Mesendoderm (in vitro differentiated cells): ENCODE results near the gene SPEM3.

Source experiments
- DNase-seq: peaks from one replicate; pipeline ENCODE4 v3.0.0; 2013
- H2AK5ac ChIP-seq: 2 replicates; pipeline ENCODE4 v1.6.1; 2013; ENCODE audit warnings: low read length, inconsistent platforms
- H2BK120ac ChIP-seq: 2 replicates; pipeline ENCODE4 v1.6.1; 2013; ENCODE audit warnings: low read depth, mild to moderate bottlenecking, low read length, moderate library complexity, mixed read lengths
- H2BK15ac ChIP-seq: replicated peaks from 2 replicates; pipeline ENCODE4 v1.6.1; 2013; ENCODE audit warnings: low read depth, mild to moderate bottlenecking, moderate library complexity
- H2BK5ac ChIP-seq: 2 replicates; pipeline ENCODE4 v1.6.1; 2013; ENCODE audit warnings: low read length, inconsistent platforms
- H3K18ac ChIP-seq: 2 replicates; pipeline ENCODE4 v1.6.1; 2013; ENCODE audit warnings: mild to moderate bottlenecking, low read length, mixed read lengths
- H3K23ac ChIP-seq: one replicate; pipeline ENCODE4 v1.6.1; 2013; ENCODE audit warnings: low read length
- H3K27ac ChIP-seq: 2 replicates; pipeline ENCODE4 v1.5.1; 2013; ENCODE audit warnings: low read depth, mild to moderate bottlenecking, inconsistent platforms, low read length, moderate library complexity
- H3K27me3 ChIP-seq: 2 replicates; pipeline ENCODE4 v1.6.1; 2013; ENCODE audit warnings: low read length, control low read depth, mild to moderate bottlenecking, inconsistent platforms; ENCODE audit not compliant: insufficient read depth, poor library complexity
- H3K36me3 ChIP-seq: 2 replicates; pipeline ENCODE4 v1.6.1; 2013; ENCODE audit warnings: low read length, inconsistent platforms; ENCODE audit not compliant: control insufficient read depth, insufficient read depth
- H3K4ac ChIP-seq: one replicate; pipeline ENCODE4 v1.6.1; 2013; ENCODE audit warnings: low read depth, mild to moderate bottlenecking, low read length, moderate library complexity
- H3K4me1 ChIP-seq: 2 replicates; pipeline ENCODE4 v1.6.1; 2013; ENCODE audit warnings: low read depth, low read length, inconsistent platforms; ENCODE audit not compliant: control insufficient read depth
- H3K4me2 ChIP-seq: 2 replicates; pipeline ENCODE4 v1.6.1; 2013; ENCODE audit warnings: low read length
- H3K4me3 ChIP-seq: 2 replicates; pipeline ENCODE4 v1.5.1; 2013; ENCODE audit warnings: mild to moderate bottlenecking, low read length
- H3K56ac ChIP-seq: one replicate; pipeline ENCODE4 v1.6.1; 2013; ENCODE audit warnings: low read length
- H3K79me1 ChIP-seq: 2 replicates; pipeline ENCODE4 v1.6.1; 2013; ENCODE audit warnings: low read length, inconsistent platforms
- H3K79me2 ChIP-seq: 2 replicates; pipeline ENCODE4 v1.6.1; 2013; ENCODE audit warnings: mild to moderate bottlenecking, low read length; ENCODE audit not compliant: control insufficient read depth, insufficient read depth
- H3K9ac ChIP-seq: 2 replicates; pipeline ENCODE4 v1.6.1; 2013; ENCODE audit warnings: low read length, inconsistent platforms
- H4K5ac ChIP-seq: one replicate; pipeline ENCODE4 v1.6.1; 2013; ENCODE audit warnings: low read length
- H4K8ac ChIP-seq: one replicate; pipeline ENCODE4 v1.6.1; 2013; ENCODE audit warnings: low read depth, mild to moderate bottlenecking, control low read depth, low read length, moderate library complexity
- WGBS: extraction: QIAGEN DNeasy Blood & Tissue Kit; methylation state at CpG from one replicate; pipeline ENCODE4 v1.1.7; 2013; ENCODE audit warnings: low lambda C conversion rate, missing lambda C conversion rate; ENCODE audit not compliant: insufficient coverage; ENCODE audit errors: extremely low coverage; 5-methylcytosine and 5-hydroxymethylcytosine counted together

SPEM3 gene

DNA sequence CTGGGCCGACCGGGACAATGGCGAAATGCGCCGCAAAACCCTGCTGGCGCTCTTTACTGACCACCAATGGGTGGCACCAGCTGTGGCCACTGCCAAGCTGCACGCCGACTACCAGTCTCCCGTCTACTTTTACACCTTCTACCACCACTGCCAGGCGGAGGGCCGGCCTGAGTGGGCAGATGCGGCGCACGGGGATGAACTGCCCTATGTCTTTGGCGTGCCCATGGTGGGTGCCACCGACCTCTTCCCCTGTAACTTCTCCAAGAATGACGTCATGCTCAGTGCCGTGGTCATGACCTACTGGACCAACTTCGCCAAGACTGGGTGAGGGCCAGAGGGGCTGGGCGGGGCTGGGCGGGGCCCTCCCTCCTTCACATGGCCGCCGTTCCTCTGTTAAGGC is 12.9 kb upstream of the SPEM3 start:
- Histone ChIP-seq H3K79me2 (no peaks in the 10 kb centered on the region), H3K56ac (no peak overlapping the region), H4K8ac (no peak overlapping the region), H3K27ac (no peak overlapping the region), H4K5ac (no peak overlapping the region), H3K4me3 (no peak overlapping the region), H3K9ac (no peak overlapping the region), H2BK5ac (no peak overlapping the region), H3K4me1 (no peaks in the 10 kb centered on the region), H3K23ac (no peak overlapping the region), H2BK15ac (no peak overlapping the region), H3K4me2 (no peak overlapping the region), H3K4ac (no peak overlapping the region), H3K79me1 (no peaks in the 10 kb centered on the region), H3K18ac (no peak overlapping the region), H2BK120ac (no peak overlapping the region), H2AK5ac (no peak overlapping the region), H3K36me3 (no peaks in the 10 kb centered on the region), H3K27me3 (no peaks in the 10 kb centered on the region)
- no CpG with 5 or more reads among the region's 23 CpGs for WGBS
- no peak for DNase-seq

DNA sequence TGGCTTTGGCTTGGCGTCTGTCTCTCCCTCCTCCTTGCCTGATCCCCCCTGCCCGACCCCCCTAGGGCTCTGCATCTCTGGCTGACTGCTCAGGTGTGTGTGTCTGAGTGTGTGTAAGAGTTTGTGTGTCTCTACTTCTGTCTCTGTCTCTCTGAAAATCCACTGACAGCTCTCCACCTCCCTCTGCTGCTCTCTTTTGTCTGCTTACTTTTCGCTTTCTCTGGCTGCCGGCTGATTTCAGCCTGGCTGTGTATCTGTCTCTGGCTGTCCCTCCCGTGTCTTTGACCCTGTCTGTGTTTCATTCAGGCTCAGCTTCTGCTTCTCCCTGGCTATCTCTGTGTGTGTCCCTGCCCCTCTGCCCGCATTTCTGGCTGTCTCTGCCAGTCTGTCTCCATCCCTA is 12.3 kb upstream of the SPEM3 start:
- Histone ChIP-seq H3K23ac (no peak overlapping the region), H3K18ac (no peak overlapping the region), H2AK5ac (no peak overlapping the region), H3K79me2 (no peaks in the 10 kb centered on the region), H3K4ac (no peak overlapping the region), H3K36me3 (no peaks in the 10 kb centered on the region), H3K4me3 (no peak overlapping the region), H2BK120ac (no peak overlapping the region), H3K9ac (no peak overlapping the region), H4K5ac (no peak overlapping the region), H3K27ac (no peak overlapping the region), H3K27me3 (no peaks in the 10 kb centered on the region), H2BK5ac (no peak overlapping the region), H3K79me1 (no peaks in the 10 kb centered on the region), H2BK15ac (no peak overlapping the region), H4K8ac (no peak overlapping the region), H3K4me1 (no peaks in the 10 kb centered on the region), H3K4me2 (no peak overlapping the region), H3K56ac (no peak overlapping the region)
- no CpG with 5 or more reads among the region's 6 CpGs for WGBS
- DNase-seq, result no peak

DNA sequence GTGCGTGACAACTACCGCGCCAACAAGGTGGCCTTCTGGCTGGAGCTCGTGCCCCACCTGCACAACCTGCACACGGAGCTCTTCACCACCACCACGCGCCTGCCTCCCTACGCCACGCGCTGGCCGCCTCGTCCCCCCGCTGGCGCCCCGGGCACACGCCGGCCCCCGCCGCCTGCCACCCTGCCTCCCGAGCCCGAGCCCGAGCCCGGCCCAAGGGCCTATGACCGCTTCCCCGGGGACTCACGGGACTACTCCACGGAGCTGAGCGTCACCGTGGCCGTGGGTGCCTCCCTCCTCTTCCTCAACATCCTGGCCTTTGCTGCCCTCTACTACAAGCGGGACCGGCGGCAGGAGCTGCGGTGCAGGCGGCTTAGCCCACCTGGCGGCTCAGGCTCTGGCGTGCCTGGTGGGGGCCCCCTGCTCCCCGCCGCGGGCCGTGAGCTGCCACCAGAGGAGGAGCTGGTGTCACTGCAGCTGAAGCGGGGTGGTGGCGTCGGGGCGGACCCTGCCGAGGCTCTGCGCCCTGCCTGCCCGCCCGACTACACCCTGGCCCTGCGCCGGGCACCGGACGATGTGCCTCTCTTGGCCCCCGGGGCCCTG is 11.5 kb upstream of the SPEM3 start:
- Histone ChIP-seq H3K79me1 (no peaks in the 10 kb centered on the region), H3K4me2 (no peak overlapping the region), H4K5ac (no peak overlapping the region), H2AK5ac (no peak overlapping the region), H3K56ac (no peak overlapping the region), H4K8ac (no peak overlapping the region), H3K27ac (no peak overlapping the region), H3K9ac (no peak overlapping the region), H2BK120ac (no peak overlapping the region), H3K18ac (no peak overlapping the region), H3K4me1 (no peaks in the 10 kb centered on the region), H2BK15ac (no peak overlapping the region), H2BK5ac (no peak overlapping the region), H3K4me3 (no peak overlapping the region), H3K23ac (no peak overlapping the region), H3K36me3 (no peaks in the 10 kb centered on the region), H3K27me3 (no peaks in the 10 kb centered on the region), H3K4ac (no peak overlapping the region), H3K79me2 (no peaks in the 10 kb centered on the region)
- WGBS, result no CpG with 5 or more reads among the region's 54 CpGs
- no peak for DNase-seq

DNA sequence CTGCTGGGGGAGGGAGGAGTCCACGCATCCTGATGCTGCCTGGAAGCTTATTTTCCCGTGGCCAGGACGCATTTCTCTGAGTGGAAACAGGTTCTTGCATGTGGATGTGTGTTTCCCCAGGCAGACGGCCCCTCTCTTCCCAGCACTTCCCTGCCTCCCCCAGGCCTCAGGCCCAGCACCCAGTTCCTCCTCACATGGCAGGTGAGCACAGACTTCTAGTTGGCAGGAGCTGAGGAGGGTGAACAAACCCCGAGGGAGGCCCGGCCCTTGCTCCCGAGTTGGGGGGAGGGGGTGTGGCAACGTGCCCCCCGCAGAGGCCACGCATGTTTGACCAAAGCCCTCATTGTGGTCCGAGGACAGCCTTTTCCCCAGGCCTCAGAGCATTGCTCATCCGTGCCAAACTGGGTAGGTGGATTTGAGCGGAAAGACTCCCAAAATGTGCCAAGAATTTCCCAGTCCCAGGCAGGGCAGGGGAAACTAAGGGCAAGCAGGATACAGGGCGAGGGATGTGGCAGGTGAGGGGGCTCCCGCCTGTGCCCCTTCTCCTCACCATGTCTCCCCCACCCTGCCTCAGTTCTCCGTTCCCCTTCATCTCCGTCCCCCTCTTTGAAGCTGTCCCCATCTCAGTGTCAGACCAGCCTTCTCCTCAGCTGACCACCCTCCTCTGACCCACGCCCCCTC is 10.0 kb upstream of the SPEM3 start:
- Histone ChIP-seq H2BK5ac (no peak overlapping the region), H3K9ac (no peak overlapping the region), H3K36me3 (no peaks in the 10 kb centered on the region), H3K4ac (no peak overlapping the region), H3K79me2 (no peaks in the 10 kb centered on the region), H4K5ac (no peak overlapping the region), H2BK15ac (no peak overlapping the region), H3K56ac (peak overlapping the region; percentile 10), H3K27me3 (no peaks in the 10 kb centered on the region), H3K18ac (no peak overlapping the region), H2BK120ac (no peak overlapping the region), H3K4me2 (no peak overlapping the region), H4K8ac (no peak overlapping the region), H3K4me1 (no peaks in the 10 kb centered on the region), H2AK5ac (no peak overlapping the region), H3K23ac (no peak overlapping the region), H3K79me1 (no peaks in the 10 kb centered on the region), H3K27ac (no peak overlapping the region), H3K4me3 (no peak overlapping the region)
- WGBS, result no CpG with 5 or more reads among the region's 18 CpGs
- DNase-seq, result no peak

DNA sequence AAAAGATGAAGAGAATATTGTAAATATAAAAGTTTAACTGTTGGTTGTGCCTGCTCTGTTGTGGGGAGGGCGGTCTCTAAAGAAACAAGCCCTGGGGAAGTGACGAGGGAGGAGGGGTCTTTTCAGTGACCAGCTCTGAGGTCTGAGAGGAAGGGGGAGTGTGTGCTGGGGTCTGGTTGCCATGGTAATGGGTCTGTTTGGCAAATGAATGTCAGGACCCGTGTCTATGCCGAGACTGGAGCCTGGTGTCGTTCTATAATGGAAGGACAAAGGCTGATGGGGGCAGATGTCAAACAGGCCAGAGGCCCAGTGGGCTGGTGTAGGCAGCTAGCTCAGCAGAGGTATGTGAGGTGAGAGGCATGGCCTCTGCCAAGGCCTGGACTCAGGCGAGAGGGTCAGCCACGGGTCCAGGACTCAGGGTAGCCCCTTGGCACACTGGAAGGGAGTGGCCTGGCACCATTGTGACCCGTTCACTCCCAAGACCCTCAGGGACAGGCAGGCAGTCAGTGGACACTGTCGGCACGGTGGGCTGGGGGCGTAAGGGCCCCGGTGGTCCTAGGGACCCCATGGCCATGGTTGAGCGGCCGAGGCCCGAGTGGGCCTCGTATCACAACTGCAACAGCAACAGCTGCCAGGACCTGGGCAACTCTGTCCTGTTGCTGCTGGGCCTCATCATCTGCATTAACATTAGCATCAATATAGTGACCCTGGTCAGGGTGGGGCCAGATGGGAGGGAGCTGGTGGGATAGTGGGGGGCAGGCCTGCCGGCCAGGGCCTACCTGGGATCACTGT is 8.6 kb upstream of the SPEM3 start, which contains the start of gene SPEM1:
TSS of gene SPEM1 (plus strand) at position 506 of the 792 bp plus-strand sequence. CDS start at position 567, 61 bp downstream.
- Histone ChIP-seq H3K56ac (no peak within 1 kb of the TSS), H2BK120ac (no peak within 1 kb of the TSS), H2AK5ac (no peak within 1 kb of the TSS), H3K4me1 (no peaks in the 10 kb centered on the region), H3K27me3 (no peaks in the 10 kb centered on the region), H3K27ac (no peak within 1 kb of the TSS), H3K4me2 (no peak within 1 kb of the TSS), H3K79me1 (no peaks in the 10 kb centered on the region), H4K8ac (no peak within 1 kb of the TSS), H3K4me3 (no peak within 1 kb of the TSS), H3K36me3 (no peaks in the 10 kb centered on the region), H4K5ac (no peak within 1 kb of the TSS), H2BK15ac (no peak within 1 kb of the TSS), H2BK5ac (no peak within 1 kb of the TSS), H3K4ac (no peak within 1 kb of the TSS), H3K79me2 (no peaks in the 10 kb centered on the region), H3K23ac (no peak within 1 kb of the TSS), H3K9ac (no peak within 1 kb of the TSS), H3K18ac (no peak within 1 kb of the TSS)
- WGBS, result no CpG with 5 or more reads among the region's 17 CpGs
- DNase-seq, result peak; percentile 58
